GM21619 (cell line): Measurements from ENCODE around the gene PBRM1.

Experiments used
- ATAC-seq: cut with Tn5 transposase; IDR thresholded peaks from one replicate; pipeline ENCODE4 v1.9.1; 2021; ENCODE audit not compliant: unreplicated experiment

PBRM1 gene

DNA sequence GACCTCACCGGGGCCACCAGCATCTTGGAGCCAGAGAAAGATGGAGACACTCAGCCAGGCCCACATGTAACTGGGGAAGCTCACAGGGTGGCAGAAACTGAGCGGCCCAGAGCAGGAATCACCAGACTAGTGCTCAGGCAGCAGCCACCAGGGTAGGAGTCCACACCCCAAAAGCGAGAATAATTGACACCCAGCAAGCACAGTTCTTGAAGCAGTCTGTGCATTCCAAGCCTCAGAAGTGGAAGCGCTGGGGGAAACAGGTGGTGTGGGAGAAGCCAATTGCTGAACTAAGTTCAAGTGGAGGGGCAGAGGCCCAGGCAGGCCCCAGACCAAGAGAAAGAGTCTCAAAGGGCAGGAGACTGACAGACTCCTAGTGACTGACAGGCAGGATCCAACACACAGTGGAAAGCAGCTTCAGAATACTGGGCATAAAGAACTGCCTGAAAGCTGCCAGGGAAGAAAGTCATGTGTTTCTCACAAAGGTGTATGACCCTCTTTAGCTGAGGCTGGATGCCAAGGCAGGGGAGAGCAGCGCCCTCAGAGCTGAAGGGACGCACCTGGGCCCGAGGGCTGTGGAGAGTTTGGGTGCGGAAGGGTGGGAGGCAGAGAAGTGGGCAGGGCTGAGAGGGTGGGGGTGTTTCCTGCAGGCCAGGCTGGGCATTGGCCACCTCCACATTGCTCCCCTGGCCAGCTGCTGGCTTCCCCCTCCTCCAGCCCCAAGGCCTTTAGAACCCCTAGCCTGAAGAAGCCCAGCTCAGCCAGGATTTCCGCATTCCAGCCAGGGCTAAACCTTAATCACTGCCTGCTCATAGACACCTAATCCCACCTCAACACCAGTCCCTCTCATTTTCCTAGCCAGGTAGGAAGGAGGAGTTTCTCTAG, 159.8 kb downstream of the PBRM1 start:
- no peak for ATAC-seq

DNA sequence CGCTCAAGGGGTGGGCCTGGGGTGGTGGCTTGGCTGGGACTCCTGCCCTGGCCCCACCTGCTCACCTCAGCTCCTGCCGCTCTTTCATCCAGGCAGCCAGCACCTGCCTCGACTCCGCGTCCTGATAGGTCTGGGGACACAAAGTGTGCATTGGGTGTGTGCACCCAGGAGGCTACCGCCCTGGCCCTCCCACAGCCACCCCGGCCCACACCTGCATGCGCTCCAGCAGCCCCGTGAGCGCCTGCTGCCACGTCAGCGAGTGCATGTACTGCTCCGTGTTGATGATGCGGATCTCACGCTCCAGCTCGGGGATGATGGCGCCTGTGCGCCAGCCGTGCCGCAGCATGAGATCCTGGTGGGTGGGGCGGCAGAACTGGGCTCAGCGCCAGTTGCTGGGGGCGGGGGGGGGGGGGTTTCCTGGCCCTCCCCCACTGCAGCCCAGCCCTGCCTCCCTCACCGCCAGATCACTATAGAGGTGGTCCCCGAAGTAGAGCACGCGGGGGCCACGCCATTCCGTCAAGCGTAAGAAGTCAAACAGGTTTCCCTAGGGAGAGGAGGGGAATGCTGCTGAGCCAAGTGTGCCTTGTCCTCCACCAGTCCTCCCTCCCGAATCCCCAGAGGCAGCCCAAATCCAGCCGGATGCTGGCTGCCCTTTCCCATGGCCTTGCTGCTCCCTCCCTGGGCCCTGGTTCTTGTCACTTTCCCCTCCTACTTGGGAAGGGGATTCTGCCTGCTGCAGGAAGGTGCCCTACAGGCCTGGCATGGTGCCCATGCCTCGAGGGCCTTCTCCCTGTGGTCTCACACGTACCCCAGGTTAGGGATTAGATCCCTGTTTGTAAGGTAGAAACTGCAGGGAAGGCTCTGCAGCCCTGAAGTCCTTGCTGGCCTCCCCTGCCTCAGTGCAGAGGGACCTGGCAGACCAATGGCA, 160.7 kb downstream of the PBRM1 start:
- no peak for ATAC-seq

DNA sequence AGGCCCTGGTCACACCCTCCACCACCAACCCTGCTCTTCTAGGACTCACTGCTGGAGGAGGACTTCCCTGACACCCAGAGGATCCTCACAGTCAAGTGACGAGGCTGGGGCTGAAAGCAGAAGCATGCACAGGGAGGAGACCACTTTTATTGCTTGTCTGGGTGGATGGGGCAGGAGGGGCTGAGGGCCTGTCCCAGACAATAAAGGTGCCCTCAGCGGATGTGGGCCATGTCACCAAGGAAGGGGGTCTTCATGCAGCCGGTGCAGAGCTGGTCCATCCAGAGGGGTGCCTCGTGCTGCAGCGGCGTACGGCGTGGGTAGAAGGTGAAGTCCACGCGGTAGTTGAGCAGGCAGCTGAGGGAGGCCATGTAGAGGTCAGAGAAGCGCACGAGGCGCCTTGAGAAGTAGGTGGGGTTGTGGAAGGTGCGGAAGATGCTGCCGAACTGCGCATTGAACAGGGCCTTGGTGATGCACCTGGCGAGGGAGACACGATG, 161.4 kb downstream of the PBRM1 start:
- no peak for ATAC-seq

DNA sequence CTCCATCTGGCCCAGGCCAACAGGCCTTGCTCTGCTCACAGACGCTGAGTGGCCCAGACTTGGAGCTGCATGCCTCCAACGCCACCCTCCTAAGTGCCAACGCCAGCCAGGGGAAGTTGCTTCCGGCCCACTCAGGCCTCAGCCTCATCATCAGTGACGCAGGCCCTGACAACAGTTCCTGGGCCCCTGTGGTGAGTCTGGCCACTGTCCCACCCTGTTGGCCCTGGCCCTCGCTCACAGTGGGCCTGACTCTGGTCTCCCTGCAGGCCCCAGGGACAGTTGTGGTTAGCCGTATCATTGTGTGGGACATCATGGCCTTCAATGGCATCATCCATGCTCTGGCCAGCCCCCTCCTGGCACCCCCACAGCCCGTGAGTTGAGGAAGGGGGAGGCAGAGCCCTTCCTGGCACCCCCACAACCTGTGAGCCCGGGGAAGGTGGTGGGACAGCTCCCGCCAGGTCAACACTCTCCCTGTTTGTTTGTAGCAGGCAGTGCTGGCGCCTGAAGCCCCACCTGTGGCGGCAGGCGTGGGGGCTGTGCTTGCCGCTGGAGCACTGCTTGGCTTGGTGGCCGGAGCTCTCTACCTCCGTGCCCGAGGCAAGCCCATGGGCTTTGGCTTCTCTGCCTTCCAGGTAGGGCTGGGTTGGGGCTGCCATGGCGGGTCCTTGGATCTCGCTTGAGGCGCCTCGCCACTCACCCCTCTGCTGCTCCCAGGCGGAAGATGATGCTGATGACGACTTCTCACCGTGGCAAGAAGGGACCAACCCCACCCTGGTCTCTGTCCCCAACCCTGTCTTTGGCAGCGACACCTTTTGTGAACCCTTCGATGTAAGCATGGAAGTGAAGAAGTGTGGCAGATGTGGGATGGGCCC, 162.1 kb downstream of the PBRM1 start:
- no peak for ATAC-seq

DNA sequence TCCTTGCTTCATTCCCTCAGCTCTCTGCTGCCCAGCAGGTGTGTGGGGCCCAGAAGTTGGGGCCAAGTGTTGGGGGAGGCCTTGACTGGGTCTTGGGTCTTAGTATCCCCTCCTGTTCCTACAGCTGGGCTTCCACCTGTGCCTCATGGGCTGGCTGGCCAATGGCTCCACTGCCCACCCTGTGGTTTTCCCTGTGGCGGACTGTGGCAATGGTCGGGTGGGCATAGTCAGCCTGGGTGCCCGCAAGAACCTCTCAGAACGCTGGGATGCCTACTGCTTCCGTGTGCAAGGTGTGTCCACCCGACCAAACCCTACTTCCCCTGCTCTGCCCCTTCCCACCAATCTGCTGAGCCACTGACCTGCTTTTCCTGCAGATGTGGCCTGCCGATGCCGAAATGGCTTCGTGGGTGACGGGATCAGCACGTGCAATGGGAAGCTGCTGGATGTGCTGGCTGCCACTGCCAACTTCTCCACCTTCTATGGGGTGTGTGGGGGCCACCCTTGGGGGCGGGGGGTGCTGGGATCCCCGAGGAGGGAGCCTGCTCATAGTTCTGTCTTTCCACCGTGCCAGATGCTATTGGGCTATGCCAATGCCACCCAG, 163.0 kb downstream of the PBRM1 start:
- no peak for ATAC-seq

DNA sequence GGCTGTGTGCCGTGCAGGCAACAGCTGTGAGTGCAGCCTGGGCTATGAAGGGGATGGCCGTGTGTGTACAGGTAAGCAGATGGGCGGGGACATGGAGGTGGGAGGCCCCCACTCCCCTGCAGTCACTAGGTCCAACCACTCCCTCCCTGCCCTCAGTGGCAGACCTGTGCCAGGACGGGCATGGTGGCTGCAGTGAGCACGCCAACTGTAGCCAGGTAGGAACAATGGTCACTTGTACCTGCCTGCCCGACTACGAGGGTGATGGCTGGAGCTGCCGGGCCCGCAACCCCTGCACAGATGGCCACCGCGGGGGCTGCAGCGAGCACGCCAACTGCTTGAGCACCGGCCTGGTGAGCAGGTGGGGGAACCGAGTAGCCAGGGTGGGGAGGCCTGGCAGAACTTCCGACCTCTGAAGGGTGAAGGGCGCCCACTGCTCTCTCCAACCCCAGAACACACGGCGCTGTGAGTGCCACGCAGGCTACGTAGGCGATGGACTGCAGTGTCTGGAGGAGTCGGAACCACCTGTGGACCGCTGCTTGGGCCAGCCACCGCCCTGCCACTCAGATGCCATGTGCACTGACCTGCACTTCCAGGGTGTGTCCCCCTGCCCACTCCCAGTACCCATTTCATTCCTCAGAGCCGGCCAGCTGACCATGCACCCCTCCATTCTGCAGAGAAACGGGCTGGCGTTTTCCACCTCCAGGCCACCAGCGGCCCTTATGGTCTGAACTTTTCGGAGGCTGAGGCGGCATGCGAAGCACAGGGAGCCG, 163.6 kb downstream of the PBRM1 start:
- ATAC-seq, result no peak

DNA sequence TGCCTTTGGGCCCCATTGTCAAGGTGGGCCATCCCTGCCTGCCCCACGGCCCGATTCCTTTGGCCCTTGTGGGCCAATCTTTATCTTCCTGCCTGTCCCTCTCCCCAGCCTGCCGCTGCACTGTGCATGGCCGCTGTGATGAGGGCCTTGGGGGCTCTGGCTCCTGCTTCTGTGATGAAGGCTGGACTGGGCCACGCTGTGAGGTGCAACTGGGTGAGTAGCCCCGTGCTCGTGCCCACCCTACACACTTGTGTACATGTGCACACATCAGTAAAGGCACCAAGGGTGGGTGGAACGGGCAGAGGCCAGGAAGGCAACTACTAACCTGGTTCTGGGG, 164.3 kb downstream of the PBRM1 start:
- no peak for ATAC-seq

DNA sequence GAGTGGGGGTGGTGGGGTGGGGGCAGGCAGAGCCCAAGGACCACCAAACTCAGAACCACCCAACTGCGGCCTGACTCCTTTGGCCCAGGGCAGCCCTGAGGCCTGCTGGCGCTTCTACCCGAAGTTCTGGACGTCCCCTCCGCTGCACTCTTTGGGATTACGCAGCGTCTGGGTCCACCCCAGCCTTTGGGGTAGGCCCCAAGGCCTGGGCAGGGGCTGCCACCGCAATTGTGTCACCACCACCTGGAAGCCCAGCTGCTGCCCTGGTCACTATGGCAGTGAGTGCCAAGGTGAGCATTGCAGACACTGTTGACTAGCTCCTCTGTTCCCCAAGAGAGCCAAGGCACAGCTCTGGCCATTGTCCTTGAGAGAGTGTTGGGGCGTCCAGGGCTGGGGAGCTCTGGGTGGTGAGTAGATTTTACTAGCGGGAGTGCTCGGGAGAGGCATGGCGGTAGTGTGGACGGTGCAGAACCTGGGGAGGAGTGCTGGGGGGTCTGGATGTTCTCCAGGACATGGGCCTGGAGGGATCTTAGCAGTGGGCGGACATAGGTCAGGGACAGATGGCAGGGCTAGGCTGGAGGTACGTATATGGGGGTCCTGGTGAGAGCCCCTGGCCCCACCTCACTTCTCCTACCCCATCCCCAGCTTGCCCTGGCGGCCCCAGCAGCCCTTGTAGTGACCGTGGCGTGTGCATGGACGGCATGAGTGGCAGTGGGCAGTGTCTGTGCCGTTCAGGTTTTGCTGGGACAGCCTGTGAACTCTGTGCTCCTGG, 164.8 kb downstream of the PBRM1 start:
- ATAC-seq, result no peak

DNA sequence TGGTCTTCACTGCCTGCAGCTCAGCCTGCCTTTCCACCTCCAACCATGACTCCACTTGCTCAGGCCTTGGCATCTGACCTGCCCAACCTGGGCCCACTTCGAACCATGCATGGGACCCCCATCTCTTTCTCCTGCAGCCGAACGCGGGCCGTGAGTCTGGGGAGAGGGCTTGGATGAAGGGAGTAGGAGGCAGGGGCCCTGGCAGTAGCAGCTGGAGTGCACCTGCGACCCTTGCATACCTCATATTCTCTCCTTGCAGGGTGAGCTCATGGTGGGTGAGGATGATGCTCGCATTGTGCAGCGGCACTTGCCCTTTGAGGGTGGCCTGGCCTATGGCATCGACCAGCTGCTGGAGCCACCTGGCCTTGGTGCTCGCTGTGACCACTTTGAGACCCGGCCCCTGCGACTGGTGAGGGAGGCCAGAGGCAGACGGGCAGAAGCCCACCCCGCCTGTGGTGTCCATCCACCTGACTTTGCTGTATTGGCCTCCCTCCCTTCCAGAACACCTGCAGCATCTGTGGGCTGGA, 165.5 kb downstream of the PBRM1 start:
- ATAC-seq, result no peak

DNA sequence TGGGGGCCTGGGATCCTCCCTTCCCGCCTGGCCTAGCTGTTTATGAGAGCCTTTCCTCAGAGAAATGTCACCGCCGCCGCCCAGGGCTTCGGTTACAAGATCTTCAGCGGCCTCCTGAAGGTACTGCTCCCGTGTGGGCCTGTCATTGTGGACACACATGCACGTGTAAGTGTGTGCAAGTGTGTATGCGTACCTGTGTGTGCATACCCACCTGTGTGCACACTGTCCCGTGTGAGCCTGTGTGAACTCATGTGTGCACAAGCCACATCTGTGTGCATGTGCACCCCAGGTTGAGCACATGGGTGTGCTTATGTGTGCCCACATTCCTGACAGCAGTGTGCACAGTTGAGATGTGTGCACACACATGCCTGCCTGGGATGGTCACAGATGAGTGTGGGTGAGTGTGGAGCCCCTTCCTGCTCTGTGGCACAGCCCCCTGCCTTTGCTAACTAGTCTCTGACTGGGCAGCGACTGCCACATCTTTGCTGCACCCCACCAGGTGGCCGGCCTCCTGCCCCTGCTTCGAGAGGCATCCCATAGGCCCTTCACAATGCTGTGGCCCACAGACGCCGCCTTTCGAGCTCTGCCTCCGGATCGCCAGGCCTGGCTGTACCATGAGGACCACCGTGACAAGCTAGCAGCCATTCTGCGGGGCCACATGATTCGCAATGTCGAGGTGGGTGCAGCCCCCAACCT, 166.1 kb downstream of the PBRM1 start:
- ATAC-seq, result no peak

DNA sequence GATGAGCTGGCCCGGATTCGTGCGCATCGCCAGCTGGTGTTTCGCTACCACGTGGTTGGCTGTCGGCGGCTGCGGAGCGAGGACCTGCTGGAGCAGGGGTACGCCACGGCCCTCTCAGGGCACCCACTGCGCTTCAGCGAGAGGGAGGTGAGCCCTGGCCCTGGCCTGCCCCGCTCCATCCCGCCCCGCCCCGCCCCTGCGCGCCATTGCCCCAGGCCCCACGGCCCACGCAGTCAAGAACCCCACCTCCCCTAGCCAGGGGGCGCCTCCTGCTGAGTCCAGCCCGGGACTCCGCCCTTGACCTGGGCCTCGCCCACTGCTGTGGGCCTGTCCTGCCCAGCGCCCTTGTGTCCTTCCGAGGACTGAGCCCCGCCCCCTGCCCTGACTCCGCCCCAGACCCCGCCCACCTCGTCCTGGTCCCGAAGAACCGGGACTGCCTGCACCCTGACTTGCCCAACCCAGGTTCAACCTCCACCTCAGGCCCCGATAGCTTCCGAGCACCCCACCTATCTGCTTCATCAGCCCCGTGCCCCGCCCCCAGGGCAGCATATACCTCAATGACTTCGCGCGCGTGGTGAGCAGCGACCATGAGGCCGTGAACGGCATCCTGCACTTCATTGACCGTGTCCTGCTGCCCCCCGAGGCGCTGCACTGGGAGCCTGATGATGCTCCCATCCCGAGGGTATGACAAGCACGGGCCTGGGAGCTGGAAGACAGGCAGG, 166.8 kb downstream of the PBRM1 start:
- ATAC-seq, result no peak

DNA sequence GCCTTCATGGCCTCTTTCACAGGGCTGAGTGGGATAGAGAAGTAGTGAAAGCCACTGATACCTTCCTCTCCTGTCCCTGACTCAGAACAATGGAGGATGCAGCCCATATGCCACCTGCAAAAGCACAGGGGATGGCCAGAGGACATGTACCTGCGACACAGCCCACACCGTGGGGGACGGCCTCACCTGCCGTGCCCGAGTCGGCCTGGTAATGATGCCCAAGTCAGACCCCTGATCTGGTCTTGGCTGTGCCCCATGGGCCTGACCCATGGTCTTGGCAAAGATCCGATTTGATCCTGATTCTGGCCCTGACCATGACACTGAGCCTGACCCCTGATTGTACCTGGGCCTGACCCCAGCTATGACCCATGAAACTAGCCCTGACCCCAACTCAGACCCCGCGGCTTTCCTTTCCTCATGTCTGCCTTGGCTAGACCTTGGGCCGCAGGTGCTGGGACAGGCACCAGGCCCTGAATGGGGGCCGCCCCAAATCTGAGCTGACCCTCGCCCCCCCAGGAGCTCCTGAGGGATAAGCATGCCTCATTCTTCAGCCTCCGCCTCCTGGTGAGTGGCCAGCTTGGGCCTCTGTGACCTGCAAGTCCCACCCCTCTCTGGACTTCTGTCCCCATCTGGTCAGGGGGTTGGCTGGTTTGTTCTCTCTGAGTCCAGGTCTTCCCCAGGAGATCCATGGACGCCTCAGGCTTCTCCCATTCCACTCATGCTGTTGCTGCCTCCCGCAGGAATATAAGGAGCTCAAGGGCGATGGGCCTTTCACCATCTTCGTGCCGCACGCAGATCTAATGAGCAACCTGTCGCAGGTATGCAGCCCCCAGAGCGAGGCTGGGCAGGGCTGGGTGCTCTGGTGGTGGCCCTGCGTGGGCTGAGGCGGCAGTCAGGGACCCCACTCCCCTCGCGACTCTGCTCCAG, 167.7 kb downstream of the PBRM1 start:
- ATAC-seq, result no peak

DNA sequence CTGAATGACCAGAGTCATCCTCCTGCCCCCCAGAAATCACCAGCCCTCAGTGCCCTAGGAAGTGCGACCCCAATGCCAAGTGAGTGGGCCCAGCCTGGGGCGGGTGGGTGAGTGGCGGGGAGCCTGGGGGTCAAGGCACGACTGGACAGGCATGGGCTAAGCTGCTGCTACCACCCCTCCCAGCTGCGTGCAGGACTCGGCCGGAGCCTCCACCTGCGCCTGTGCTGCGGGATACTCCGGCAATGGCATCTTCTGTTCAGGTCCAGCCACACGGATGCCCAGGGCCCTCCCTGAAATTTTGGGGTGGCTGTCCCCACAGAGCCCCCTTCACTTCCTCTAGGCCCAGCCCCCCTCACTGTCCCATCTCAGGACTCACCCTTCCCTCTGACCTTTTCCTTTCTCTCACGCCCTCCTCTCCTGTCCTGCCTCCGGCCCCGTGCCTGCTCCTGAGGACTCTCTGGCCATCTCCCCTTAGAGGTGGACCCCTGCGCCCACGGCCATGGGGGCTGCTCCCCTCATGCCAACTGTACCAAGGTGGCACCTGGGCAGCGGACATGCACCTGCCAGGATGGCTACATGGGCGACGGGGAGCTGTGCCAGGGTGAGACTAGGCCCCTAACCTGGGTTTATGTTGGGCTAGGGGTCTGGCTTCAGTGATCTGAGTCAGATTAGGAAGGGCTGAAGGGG, 169.1 kb downstream of the PBRM1 start:
- ATAC-seq, result no peak

DNA sequence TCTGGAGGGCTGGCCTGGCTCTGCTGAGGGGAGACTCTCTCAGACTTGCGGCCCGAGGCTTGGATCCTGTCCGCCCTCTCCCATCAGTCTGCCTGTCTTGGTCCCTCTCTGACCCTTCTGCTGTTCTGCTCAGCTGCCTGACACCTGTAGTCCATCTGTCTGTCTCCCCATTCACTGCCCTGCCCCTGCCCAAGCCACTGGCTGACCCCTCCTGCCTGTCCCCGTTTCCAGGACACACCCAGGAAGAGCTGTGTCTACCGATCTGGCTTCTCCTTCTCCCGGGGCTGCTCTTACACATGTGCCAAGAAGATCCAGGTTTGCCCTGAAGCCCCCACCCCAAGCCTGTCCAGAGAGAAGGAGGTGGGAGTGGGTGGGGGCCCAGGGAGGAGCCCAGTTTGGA, 170.5 kb downstream of the PBRM1 start:
- ATAC-seq, result no peak

DNA sequence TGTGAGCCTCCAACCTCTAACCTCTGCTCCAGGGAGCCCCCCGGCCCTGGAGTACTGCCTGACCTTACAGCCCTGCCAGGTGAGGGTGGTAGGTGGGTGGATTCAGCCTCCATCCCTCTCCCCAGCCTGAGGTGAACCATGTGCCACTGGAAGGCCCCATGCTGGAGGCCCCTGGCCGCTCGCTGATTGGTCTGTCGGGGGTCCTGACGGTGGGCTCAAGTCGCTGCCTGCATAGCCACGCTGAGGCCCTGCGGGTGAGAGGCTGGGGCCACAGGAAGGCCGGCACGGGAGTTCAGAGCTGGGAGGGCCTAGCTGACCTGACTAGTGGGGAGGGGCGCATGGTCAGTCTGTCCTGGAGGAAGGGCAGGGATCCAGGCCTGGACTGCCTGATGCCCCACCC, 171.1 kb downstream of the PBRM1 start:
- ATAC-seq, result no peak

DNA sequence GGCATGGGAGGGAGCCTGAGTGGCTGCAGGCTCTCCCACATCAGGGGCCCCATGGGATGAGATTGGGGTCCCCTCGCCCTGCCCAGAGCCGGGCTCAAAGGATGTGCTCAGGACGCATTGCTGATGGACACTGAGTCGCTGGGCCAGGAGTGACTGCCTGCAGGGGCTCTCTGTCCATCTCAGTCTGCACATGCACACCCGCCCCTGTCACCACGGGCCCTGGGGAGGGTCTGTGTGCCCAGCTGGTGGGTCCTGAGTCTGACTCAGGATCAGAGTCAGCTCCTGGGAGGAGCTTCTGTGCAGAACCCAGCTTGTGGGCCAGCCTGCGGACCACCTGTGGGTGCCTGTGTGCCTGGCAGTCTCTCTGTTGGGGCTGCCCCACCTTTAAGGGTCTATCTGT, 172.4 kb downstream of the PBRM1 start:
- ATAC-seq, result no peak
